PFSK-1 (cell line): ENCODE measurements around the gene CALY.

Source experiments
- FOXP2 ChIP-seq: optimal IDR thresholded peaks from 2 replicates; pipeline ENCODE3; 2011; ENCODE audit warnings: borderline replicate concordance, control low read depth, inconsistent platforms; ENCODE audit not compliant: insufficient read depth; ENCODE audit errors: extremely low read length, extremely low read depth
- POLR2AphosphoS5 ChIP-seq: IDR thresholded peaks from 2 replicates; pipeline ENCODE4 v1.6.1; 2012; ENCODE audit warnings: low read depth, mild to moderate bottlenecking, control low read depth, low read length, moderate library complexity
- REST ChIP-seq, 2 experiments: IDR thresholded peaks; 2 replicates each; pipeline versions ENCODE4 v1.6.1 to v1.8.0; 2011 to 2012; ENCODE audit warnings: low read depth in 2 of 2, low read length in 2 of 2, control low read depth in 1 of 2, inconsistent platforms in 1 of 2, mild to moderate bottlenecking in 1 of 2, moderate library complexity in 1 of 2; ENCODE audit not compliant: insufficient read depth in 1 of 2
- SIN3A ChIP-seq: IDR thresholded peaks from 2 replicates; pipeline ENCODE4 v1.6.1; 2012; ENCODE audit warnings: mild to moderate bottlenecking, low read length, moderate library complexity, borderline replicate concordance; ENCODE audit not compliant: insufficient read depth
- TAF1 ChIP-seq: IDR thresholded peaks from 2 replicates; pipeline ENCODE4 v1.6.1; 2012; ENCODE audit warnings: low read length, control low read depth, borderline replicate concordance; ENCODE audit not compliant: insufficient read depth

- TF ChIP-seq SIN3A, result no peak
- TF ChIP-seq POLR2AphosphoS5, result no peak
- TF ChIP-seq TAF1, result no peak
- no peak for TF ChIP-seq REST (IDR thresholded peaks at IDR 0.05; ENCODE audit: insufficient read depth in 1 of 2, low read depth in 2 of 2, low read length in 2 of 2)
- no peak for TF ChIP-seq FOXP2
These were observed 29.4 kb upstream of the CALY start for GRCh38 chr10:133366130-133366478.
